HG03354 (cell line): Measurements from ENCODE around the gene APAF1.
"Not testable (repeated sequence)": the region's sequence is repeated elsewhere in the genome, so short reads cannot be mapped to it uniquely, and the experiment has no call there.

ENCODE experiments used
- ATAC-seq: cut with Tn5 transposase; IDR thresholded peaks from one replicate; pipeline ENCODE4 v1.9.1; 2021; ENCODE audit warnings: mild to moderate bottlenecking; ENCODE audit not compliant: unreplicated experiment, poor library complexity, severe bottlenecking

The APAF1 gene

DNA sequence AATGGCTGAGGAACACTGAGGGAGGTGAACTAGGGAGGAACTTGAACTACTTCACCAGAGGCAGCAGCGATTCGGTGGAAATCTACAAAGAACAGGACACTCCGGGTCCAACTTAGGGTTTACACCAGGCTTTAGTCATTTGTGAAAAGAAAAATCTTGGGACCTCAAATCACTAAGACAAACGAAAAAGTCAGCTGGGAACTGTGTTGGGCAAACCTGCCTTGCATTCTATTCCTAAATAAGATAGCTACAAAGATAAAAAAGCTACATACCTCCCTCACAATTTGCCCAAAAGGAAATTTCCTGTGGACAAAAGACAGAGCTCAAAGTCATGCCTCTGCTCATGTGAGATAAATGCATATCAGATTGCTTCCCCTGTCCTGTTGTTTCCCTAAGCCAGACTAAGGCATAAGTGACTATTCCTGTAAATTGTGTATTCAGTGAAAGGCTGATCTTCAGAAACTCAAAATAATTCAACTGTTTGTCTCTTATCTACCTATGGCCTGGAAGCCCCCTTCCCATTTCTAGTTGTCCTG, 106.6 kb downstream of the APAF1 start:
- ATAC-seq: no peak

DNA sequence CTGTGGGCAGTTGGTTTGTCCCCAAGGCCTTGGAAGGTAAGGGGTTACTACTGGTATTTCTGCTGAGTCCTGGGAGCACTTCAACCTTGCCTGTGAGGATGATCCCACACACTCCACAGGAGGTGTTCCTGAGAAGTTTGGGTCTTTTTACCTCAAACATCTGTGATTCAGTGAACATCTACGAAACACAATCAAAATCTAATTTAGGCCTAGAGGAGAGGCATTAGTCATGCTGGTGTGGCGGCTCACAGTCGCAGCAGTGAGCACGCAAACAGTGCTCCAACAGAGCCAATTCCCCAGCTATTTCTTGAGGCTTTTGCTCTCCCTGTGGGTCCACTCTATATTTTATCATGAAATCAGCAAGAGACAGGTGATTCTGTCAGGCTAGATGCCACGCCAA, 107.6 kb downstream of the APAF1 start:
- no peak for ATAC-seq

DNA sequence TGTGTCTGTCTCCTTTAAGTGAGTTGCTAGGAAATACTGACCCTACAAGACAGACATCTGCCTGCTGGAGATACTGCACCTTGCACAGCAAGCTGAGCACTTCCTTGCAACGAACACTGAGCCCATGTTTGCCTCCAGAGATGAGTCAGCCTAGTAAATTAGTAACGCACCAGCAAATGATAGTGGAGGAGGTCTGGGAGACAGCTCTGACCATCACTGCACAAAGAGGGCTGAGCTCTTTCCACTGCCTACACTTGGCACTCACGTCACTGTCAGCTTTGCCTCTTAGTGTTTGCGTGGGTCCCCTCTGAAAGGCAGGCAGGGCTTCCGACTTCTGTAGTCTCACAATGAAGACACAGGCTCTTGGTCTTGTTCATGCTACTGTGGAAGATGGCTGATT, 109.0 kb downstream of the APAF1 start:
- peak; percentile 99 for ATAC-seq

DNA sequence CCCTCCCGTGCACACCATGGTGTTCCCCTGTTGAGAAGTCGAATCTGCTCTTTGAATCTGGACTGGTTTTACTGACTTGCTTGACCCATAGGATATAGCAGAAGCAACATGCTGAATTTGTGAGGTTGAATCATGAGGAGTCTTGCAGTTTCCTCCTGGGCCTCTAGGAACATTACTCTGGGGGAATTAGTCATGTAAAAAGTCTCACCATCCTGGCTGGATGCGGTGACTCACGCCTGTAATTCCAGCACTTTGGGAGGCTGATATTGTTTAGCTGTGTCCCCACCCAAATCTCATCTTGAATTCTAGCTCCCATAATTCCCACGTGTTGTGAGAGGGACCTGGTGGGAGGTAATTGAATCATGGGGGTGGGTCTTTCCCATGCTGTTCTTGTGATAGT, 110.8 kb downstream of the APAF1 start:
- not testable (repeated sequence) for ATAC-seq

DNA sequence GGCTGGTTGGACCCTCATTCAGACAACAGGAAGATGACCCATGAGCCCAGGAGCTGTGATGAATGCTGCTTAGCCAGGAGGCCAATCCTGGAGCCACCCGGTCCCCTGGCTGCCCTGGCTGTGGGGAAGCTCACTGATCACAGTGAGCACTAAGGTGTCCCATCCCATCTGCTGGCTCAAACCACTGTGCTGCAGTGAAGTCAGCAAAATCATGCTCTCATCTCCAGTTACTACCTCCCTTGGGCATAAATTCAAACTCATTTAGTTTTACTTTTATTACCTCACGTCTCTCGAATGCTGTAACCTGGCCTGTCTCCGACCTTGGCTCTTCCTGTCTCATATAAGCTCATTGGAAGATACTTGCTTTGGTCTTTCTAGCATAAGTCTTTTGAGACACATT, 112.4 kb downstream of the APAF1 start:
- no peak for ATAC-seq

DNA sequence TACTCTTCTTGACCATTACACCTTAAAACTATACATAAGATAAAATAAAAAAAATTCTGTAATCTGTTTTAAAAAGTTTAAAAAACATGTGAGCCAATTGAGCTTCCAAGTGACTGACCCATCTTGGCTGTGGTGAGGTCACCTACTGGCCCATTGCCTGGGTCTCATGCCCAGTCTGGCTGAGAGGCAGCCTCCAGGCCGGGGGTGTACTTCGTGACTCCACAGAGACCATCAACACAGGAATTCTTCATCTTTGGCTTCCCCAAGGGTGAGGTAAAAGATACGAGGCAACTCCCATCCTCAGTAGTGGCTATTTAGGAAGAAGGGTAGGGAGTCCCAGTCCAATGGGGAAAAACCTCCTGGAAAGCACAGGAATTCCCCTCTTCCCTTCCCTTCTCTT, 113.2 kb downstream of the APAF1 start:
- no peak for ATAC-seq

DNA sequence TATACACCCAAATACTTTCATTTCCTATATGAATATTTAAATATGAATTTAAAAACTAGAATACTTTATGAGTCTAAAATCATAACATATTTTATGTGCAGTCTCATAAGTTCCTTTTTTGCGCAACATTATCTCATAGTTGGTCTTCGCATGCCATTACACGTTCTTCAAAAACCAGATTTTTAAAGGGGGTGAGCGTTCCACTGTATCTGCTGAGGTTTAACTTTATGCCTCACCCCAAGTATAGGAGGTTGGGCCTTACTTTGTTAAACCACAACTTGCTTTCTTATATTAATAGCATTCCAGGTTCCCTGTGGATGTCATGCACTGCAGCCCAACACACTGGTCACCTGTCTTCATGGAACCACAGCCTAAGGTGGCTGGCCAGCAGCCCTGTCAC, 118.6 kb downstream of the APAF1 start:
- no peak for ATAC-seq

DNA sequence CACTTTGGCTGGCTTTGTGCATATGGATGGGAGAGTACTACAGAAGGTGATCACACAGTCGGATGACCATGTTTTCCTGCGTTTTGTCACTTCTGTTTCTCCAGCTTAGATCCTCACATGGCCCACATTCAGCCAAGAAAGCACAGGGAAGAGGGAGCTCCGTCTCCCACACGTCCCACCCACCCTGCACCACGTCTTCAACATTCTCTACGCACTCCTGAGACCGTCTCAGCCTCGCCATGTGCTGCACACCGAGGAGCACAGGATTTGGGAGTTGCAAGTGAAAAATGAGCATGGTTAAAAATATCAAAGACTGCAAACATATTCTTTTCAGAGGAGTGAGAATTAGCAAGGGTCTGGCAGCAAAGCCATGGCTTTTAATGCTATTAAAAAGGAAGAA, 122.2 kb downstream of the APAF1 start:
- ATAC-seq: no peak

DNA sequence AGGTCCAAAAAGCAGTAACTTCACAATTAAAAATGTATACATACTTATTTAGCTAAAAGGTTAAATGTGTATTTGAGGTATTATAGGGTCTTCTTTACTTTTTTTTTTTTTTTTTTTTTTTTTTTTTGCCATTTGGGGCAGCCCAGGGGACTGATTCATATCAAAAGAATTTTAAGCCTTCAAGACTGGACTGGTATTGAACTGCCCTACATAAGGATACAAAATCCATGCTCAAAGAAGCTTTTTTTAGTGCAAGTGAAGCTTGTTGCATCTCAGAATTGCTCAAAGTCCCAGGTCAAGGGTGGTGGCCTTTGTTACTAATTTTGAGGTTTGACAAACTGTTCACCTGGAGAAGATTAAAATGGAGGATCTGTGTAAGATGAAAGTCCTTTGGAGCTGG, 124.0 kb downstream of the APAF1 start:
- ATAC-seq: no peak

DNA sequence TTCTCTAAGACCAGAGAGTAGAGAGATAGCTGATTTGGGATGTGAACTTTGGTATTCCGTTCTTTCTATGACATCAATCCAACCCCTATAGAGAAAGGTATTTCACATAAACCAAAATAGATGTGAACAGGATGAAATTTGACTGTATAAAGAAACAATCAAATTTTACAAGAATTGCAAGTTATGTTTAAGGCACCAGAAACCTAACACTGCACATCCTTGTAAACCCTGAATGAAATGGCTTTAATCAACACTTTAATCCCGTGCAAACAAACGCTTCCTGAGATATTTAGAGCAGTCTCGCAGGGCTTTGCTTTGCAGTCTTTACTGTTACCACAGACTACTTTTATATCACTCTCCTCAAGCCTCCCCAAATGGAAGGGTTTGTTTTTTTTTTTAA, 125.1 kb downstream of the APAF1 start:
- no peak for ATAC-seq

DNA sequence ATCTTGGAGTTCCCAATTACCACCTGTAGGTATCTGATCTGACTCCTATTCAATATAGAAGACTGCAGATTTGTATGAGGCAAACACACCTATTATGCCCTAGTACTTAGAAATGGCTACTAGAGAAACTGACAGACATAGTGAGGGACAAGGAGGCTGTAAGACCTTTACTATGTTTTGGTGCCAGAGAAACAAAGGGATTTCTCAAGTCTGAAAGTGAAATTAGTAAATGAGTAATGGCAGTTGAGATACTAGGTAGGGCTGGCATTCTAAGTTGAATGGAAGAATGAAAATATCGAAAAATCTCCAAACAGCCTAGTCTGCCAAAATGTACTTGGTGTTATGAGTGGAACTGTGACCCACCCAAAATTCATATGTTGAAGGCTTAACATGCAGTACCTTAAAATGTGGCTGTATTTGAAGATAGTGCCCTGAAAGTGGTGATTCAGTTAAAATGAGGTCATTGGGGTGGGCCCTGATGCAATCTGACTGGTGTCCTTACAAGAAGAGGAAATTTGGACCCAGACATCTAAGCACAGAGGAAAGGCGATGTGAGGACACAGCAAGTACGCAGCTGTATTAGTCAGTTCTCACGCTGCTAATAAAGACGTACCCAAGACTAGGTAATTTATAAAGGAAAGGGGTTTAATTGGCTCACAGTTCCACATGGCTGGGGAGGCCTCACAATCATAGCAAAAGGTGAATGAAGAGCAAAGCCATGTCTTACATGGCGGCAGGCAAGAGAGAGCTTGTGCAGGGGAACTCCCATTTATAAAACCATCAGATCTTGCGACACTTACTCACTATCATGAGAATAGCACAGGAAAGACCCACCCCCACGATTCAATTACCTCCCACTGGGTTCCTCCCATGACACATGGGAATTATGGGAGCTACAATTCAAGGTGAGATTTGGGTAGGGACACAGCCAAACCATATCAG, 127.0 kb downstream of the APAF1 start:
- no peak for ATAC-seq

DNA sequence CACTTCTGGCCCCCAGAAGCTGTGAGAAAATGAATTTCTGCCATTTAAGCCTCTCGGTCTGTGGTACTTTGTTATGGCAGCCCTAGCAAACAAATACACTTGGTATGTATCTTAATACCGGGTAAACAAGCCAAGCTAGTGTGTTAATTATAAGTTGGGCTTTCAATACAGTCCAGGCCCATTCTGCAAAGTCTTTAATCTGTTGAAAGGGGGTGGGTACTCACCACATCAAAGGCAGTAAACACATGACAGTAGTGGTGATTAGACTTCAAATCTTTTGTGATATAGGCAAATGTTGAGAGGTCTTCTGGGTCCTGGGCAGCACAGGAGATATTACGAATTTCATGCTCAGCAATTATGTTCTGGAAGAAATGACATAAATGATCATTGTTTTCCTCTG, 127.7 kb downstream of the APAF1 start:
- no peak for ATAC-seq

DNA sequence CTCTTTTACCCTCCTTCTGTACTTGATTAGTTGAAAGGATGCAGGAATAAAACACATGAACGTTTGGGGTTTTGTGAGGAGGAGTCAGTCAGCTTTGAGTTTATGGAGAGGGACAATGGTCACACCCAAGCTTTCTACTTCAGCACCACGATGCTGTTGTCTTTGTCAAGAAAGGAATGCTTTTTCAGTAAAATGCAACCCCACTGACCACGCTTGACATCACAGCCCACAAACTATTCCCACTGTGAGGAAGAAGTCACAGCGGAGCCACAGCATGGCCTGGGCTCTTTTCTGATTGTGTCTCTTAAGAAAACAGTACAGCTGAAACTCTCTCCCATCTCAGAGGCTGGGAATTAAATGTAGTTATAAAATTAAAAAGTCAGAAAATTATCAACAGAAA, 135.2 kb downstream of the APAF1 start:
- no peak for ATAC-seq

DNA sequence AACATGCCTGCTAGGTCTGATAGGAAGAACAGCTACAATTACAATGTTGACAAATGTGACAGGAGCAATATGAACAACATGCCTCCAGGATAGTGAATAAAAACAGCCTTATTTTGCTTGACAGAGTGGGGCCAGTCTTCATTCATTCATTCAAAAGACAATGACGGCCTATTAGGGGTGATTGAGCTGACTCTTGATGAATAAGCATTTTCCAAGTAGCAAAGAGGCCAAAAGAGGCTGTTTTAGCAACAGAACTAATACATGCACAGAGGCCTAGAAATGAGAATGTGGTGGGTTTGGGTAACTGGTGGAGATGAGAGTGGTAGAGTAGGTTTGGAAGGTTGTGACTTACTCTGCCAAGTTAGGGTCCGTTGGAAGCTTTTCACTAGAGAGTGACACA, 138.3 kb downstream of the APAF1 start:
- no peak for ATAC-seq
